GM19468 (cell line): ENCODE results near the gene KY.

Experiments
- ATAC-seq: cut with Tn5 transposase; IDR thresholded peaks from one replicate; pipeline ENCODE4 v1.9.1; 2021; ENCODE audit warnings: mild to moderate bottlenecking, moderate library complexity, moderate number of reproducible peaks; ENCODE audit not compliant: unreplicated experiment; ENCODE audit errors: extremely low read depth

KY gene

DNA sequence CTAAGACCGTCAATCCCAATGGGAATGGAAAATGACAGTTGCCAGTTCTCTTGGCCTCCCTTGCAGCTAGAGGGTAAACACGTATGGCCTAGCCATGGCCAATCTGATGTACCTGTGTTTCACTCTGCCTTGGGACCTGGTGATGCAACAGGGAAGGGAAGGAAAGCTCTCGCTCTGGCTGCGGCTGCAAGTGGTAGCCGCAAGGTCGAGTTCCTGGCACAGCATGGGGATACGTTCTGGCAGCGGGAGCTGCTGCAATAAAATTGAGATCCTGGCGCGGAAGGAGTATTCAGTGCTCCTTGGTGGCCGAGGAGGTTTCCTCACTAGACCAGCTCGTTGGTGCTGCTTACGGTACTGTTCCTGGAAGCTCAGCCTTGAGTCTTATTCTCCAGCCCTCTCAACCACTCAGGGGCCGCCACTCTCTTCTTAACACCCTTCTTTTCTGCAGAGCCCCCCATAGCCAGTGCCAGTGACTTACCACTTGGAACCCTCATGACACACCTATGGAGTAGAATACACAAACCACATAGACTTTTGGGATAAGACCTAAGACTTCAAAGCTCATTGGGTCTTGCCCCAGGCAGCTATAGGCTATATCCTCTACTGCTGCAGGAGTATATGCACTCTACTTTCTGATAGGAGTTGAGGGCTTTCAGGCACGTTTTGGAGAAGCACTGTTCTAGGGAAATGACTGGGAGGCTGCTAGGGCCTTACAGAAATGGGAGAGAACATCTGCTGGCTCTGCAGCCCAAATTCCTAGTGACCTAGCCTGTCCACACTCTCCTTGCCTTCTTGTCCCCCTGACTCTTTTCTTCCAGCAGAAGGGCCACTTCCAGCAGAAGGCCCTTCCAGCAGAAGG is 2.7 kb downstream of the KY start:
- ATAC-seq = no peak

- ATAC-seq = no peak
These were observed 4.7 kb downstream of the KY start for GRCh38 chr3:134646086-134646485.

- ATAC-seq = no peak
These were observed 5.3 kb downstream of the KY start for GRCh38 chr3:134645515-134645914.

- no peak for ATAC-seq
These were observed 5.9 kb downstream of the KY start for GRCh38 chr3:134644731-134645514.

- no peak for ATAC-seq
These were observed 7.6 kb downstream of the KY start for GRCh38 chr3:134643150-134643675.

DNA sequence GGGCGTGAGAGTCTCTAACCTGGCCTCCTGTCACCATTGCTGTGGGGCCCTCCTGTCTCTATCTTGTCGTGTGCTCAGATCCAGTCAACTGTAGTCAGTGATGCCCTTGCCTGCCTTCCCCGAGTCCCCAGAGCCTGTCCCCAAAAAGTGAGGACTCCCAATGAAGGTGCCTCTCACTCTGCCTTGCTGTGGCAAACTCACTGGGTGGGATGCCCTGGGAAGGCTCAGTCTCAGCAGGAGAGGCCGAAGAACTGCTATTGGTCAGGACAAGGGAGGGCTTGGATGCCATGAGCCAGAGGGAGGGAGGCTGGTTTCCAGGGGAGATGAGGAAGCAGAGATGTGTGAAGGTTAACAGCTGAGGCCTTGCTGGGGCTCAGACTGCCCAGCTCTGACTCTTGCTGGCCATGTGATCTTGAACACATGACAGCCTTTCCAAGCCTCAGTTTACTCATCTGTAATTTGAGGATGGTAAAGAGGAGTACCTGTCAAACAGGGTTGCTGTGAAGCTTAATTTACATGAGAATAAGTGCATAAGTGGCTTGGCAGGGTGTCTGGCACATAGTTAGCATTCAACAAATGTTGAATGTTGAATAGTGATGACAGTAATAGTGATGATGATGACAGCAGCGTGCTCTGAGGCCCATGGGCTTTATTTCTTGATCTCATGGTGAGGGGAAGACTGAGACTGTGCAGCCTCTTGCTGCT is 8.2 kb downstream of the KY start:
- ATAC-seq = no peak

GRCh38 chr3:134641671-134642300 is 9.0 kb downstream of the KY start:
- ATAC-seq = no peak

- no peak for ATAC-seq
These were observed 9.9 kb downstream of the KY start for GRCh38 chr3:134640872-134641470.

- no peak for ATAC-seq
These were observed 10.4 kb downstream of the KY start for GRCh38 chr3:134640378-134640777.

GRCh38 chr3:134638385-134639030 is 12.3 kb downstream of the KY start:
- no peak for ATAC-seq

GRCh38 chr3:134636406-134636805 is 14.4 kb downstream of the KY start:
- no peak for ATAC-seq

DNA sequence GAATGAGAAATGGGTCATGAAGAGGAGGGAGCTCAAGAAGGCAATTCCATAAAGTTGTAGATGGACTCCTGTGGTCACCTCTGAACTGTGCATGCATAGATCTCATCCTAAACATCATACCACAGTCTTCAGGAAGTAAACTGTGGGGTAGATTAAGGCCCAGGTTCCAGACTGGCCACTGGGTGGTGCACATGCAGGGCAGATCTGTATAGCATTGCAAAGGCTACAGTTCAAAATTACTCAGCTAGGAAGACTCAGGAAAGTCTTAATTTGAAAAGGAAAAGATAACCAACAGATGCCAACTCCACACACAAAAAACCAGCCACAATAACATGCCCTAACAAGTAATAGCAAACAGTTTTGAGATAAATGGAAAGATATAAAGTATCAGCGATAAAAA is 20.3 kb downstream of the KY start:
- no peak for ATAC-seq

GRCh38 chr3:134628884-134629283 is 21.9 kb downstream of the KY start:
- no peak for ATAC-seq

- no peak for ATAC-seq
These were observed 23.0 kb downstream of the KY start for GRCh38 chr3:134627831-134628230.

DNA sequence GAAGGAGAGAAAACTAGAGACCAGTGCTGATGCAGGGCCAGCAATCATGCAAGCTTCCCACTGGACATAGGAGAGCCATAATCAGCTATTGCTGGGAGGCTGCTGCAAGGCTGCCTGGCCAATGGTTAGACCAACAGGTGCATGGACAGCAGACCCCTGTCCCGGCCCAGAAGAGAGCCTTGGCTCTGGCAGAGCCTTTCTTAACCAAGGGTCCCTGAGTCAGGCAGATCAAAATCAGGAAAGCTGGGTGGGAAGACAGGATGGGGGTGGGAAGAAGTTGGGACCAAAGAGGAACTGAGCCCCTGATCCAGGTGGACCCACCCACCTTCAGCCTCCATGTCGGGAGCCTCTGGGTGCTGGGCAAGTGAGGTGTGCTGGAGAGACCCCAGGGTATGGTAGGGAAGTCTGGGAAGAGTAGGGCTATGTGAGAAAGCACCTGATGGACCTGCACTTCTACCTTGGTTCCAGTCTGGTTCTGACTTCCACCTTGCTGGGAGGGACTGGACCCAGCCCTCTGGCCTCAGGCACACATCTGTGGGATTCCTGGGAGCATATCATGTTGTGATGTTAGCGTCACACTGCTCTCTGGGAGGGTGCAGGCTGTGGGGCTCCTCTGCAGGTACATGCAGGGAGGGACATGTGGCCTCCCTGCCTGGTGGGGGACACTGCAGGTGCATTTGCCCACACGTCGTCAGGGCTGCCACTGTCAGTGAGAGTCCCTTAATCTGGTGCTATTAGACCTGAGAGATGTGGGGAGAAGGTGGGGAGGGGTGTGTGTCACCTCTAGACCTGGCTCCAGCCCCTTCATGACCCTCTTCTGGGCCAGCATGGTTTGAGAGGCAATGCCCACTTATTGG is 24.7 kb downstream of the KY start:
- no peak for ATAC-seq

DNA sequence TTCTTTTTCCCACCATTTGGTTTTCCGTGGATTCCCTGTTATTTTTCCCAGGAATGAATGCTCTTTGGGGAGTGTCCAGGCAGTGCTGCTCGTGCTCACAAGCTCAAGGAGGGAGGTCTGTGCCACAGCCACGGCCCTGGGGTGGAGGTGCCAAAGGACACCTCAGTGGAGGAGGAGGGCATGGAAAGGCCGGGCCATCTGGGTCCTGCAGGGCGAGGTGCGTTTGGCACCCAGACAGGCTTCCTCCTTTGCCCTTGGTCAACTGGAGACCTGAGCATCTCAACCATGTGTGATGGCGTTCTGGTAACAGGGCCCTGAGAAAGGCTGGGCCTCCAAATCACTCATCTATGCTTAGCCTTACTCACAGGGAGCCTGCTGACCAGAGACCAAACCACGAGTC is 25.4 kb downstream of the KY start:
- ATAC-seq = no peak

DNA sequence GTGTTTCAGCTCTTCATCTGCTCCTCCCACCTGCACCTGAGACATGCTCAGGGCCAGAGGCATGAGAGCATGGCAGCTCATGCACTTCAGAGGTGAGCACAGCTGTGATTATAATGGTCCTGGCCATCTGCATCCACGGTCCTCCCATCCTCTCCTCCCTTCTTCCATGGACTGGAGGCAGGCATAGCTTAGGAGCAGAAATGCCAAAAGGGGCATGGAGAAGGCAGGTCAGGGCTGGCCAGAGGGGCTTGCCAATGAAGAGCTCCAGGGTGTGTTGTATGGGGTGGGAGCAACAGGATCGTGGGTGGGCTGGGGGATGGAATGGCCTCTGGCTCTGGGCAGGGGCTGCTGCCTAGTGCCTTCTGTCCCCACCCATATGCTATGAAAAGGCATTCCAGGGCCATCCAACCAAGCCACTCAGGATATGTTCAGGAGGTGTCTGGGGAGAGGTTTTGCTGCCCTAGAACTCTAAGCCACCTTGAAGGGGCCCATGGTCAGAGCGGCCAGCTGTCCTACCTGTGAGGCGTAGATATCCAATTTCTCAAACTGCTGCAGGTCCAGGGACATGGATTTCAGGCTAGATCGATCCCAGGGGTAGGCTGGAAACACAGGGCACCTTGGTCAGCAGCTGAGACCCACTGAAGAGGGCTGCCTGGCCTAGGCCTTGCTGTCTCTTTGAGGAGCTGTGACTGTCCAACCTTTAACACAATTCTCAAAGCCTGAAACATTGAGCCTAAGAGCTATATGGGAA is 26.1 kb downstream of the KY start:
- no peak for ATAC-seq
